HepG2 (cell line): ENCODE data around the gene ZNF189. TPM values are rescaled to one million over a fixed set of nuclear protein-coding genes. Genes with fewer than 3 reads are reported as not detected.

Source experiments
- CC2D1A ChIP-seq: sonication (generic); formaldehyde crosslinking; IDR thresholded peaks from 2 replicates; pipeline ENCODE4 v1.8.1; 2023; ENCODE audit warnings: mild to moderate bottlenecking, missing genetic modification reagents
- CHD2 ChIP-seq: IDR thresholded peaks from 2 replicates; pipeline ENCODE4 v1.6.1; 2011; ENCODE audit warnings: low read depth, low read length, improper control_type of control experiment
- FOXM1 ChIP-seq: sonication (generic); formaldehyde crosslinking; IDR thresholded peaks from 2 replicates; pipeline ENCODE4 v1.5.0; 2020; ENCODE audit warnings: missing genetic modification reagents
- HNF4A ChIP-seq: sonication (generic); formaldehyde crosslinking; IDR thresholded peaks from 2 replicates; pipeline ENCODE4 v1.4.0; 2020; ENCODE audit warnings: missing genetic modification reagents
- KDM4B ChIP-seq: sonication (generic); formaldehyde crosslinking; IDR thresholded peaks from 2 replicates; pipeline ENCODE4 v1.4.0; 2020; ENCODE audit warnings: missing genetic modification reagents
- NFIB ChIP-seq: sonication (generic); formaldehyde crosslinking; IDR thresholded peaks from 2 replicates; pipeline ENCODE4 v1.9.0; 2021; ENCODE audit warnings: missing genetic modification reagents, mild to moderate bottlenecking, borderline replicate concordance
- NR1H2 ChIP-seq: sonication (generic); formaldehyde crosslinking; IDR thresholded peaks from 2 replicates; pipeline ENCODE4 v1.8.1; 2022; ENCODE audit warnings: low read depth, missing genetic modification reagents, borderline replicate concordance
- RAD51 ChIP-seq: fragments of 450-650 bp; IDR thresholded peaks from 2 replicates; pipeline ENCODE4 v1.6.1; 2016; ENCODE audit warnings: borderline replicate concordance
- RXRB ChIP-seq: IDR thresholded peaks from 2 replicates; pipeline ENCODE4 v1.6.1; 2016; ENCODE audit warnings: borderline replicate concordance, missing genetic modification reagents, missing compliant biosample characterization
- SMAD3 ChIP-seq: sonication (generic); formaldehyde crosslinking; IDR thresholded peaks from 2 replicates; pipeline ENCODE4 v1.4.0; 2020; ENCODE audit warnings: missing genetic modification reagents
- SNAPC5 ChIP-seq: sonication (generic); formaldehyde crosslinking; IDR thresholded peaks from 2 replicates; pipeline ENCODE4 v1.8.1; 2023; ENCODE audit warnings: mild to moderate bottlenecking, missing genetic modification reagents, borderline replicate concordance
- STAG1 ChIP-seq: sonication (generic); formaldehyde crosslinking; IDR thresholded peaks from 2 replicates; pipeline ENCODE4 v1.4.0; 2020; ENCODE audit warnings: missing genetic modification reagents
- TAF15 ChIP-seq: fragments of 200-400 bp; formaldehyde crosslinking; IDR thresholded peaks from one replicate; pipeline ENCODE4 v1.6.1; 2018; ENCODE audit warnings: mild to moderate bottlenecking, low read depth, low read length; ENCODE audit not compliant: poor library complexity, severe bottlenecking
- TCF12 ChIP-seq, 2 experiments: fragments of 450-650 bp in 1 of 2; sonication (generic) in 1 of 2; formaldehyde crosslinking in 1 of 2; IDR thresholded peaks; 2 replicates each; pipeline versions ENCODE4 v1.6.1 to v1.8.0; 2017 to 2022; ENCODE audit warnings: antibody characterized with exemption in 1 of 2, mild to moderate bottlenecking in 1 of 2, missing genetic modification reagents in 1 of 2, moderate library complexity in 1 of 2
- ZFX ChIP-seq: sonication (generic); formaldehyde crosslinking; IDR thresholded peaks from 2 replicates; pipeline ENCODE4 v1.4.0; 2020; ENCODE audit warnings: mild to moderate bottlenecking, low read depth, missing genetic modification reagents, moderate library complexity
- ZNF282 ChIP-seq: fragments of 450-650 bp; IDR thresholded peaks from 2 replicates; pipeline ENCODE4 v1.6.1; 2018; ENCODE audit not compliant: partially characterized antibody
- ZNF430 ChIP-seq: sonication (generic); formaldehyde crosslinking; IDR thresholded peaks from 2 replicates; pipeline ENCODE4 v1.9.0; 2021; ENCODE audit warnings: mild to moderate bottlenecking, missing genetic modification reagents
- ZNF556 ChIP-seq: sonication (generic); formaldehyde crosslinking; IDR thresholded peaks from 2 replicates; pipeline ENCODE4 v1.4.0; 2020; ENCODE audit warnings: mild to moderate bottlenecking, missing genetic modification reagents, borderline replicate concordance
- ZNF652 ChIP-seq: IDR thresholded peaks from 2 replicates; pipeline ENCODE4 v1.6.1; 2016; ENCODE audit warnings: low read depth, borderline replicate concordance
- ZNF709 ChIP-seq: sonication (generic); formaldehyde crosslinking; IDR thresholded peaks from 2 replicates; pipeline ENCODE4 v1.5.0; 2020; ENCODE audit warnings: mild to moderate bottlenecking, missing genetic modification reagents
- ZNF737 ChIP-seq: sonication (generic); formaldehyde crosslinking; IDR thresholded peaks from 2 replicates; pipeline ENCODE4 v1.5.0; 2020; ENCODE audit warnings: missing genetic modification reagents, mild to moderate bottlenecking, borderline replicate concordance
- ZNF746 ChIP-seq: sonication (generic); formaldehyde crosslinking; IDR thresholded peaks from 2 replicates; pipeline ENCODE4 v1.8.0; 2022; ENCODE audit warnings: mild to moderate bottlenecking, missing genetic modification reagents
- ZNF75D ChIP-seq: sonication (generic); formaldehyde crosslinking; IDR thresholded peaks from 2 replicates; pipeline ENCODE4 v1.8.1; 2023; ENCODE audit warnings: missing genetic modification reagents, mild to moderate bottlenecking, borderline replicate concordance
- ZNF776 ChIP-seq: sonication (generic); formaldehyde crosslinking; IDR thresholded peaks from 2 replicates; pipeline ENCODE4 v1.4.0; 2020; ENCODE audit warnings: mild to moderate bottlenecking, missing genetic modification reagents
- ZNF777 ChIP-seq: sonication (generic); formaldehyde crosslinking; IDR thresholded peaks from 2 replicates; pipeline ENCODE4 v1.4.0; 2020; ENCODE audit warnings: missing genetic modification reagents
- polyA plus RNA-seq, 8 experiments: library from polyadenylated mRNA; depleted of rRNA in 3 of 8; stranded (reverse) in 7 of 8; unstranded in 1 of 8; fragments of >200 nt; fragmentation: Illumina TruSeq in 4 of 8; extraction: Trizol in 4 of 8; gene quantifications; 2 replicates each; pipeline versions ENCODE4 v1.2.1 to v1.2.3, GENCODE V29; 2011 to 2016; ENCODE audit warnings: low read depth in 4 of 8, missing spikeins in 1 of 8, mixed read lengths in 1 of 8; ENCODE audit not compliant: insufficient read depth in 1 of 8
- total RNA-seq, 5 experiments: library from RNA; depleted of rRNA; stranded (reverse); fragments of >200 nt; fragmentation: Illumina TruSeq; extraction: Trizol; gene quantifications; 2 replicates each; pipeline ENCODE4 v1.2.3, GENCODE V29; 2016; ENCODE audit warnings: low read depth in 1 of 5
- TF ChIP-seq, protein P1 (sequence below): IDR thresholded peaks from 2 replicates; pipeline ENCODE4 v1.6.1; 2016; ENCODE audit warnings: missing genetic modification reagents, missing compliant biosample characterization
- TF ChIP-seq, protein P2 (sequence below): sonication (generic); formaldehyde crosslinking; IDR thresholded peaks from 2 replicates; pipeline ENCODE4 v1.5.1; 2020; ENCODE audit warnings: mild to moderate bottlenecking, moderate library complexity, missing genetic modification reagents
- TF ChIP-seq, protein P3 (sequence below): sonication (generic); formaldehyde crosslinking; IDR thresholded peaks from 2 replicates; pipeline ENCODE4 v1.4.0; 2020; ENCODE audit warnings: missing genetic modification reagents

ZNF189 gene
- total and polyA plus RNA-seq, 2 of the 13 experiments (the other 11 are each of a cell fraction or from before 2014, with no cell fraction given) = 8.4 to 50.0 TPM

GRCh38 chr9:101354765-101355708 lies 43.6 kb upstream of the ZNF189 start (continued):
- TF ChIP-seq HNF4A (CRISPR knock-in tag) (no peak), SMAD3 (no peak), ZNF737 (no peak), KDM4B (CRISPR knock-in tag) (0 out of 2 replicates have a peak, but pooled peaks have one; percentile 42), ZNF556 (CRISPR knock-in tag) (no peak), CC2D1A (CRISPR knock-in tag) (no peak), RXRB (CRISPR knock-in tag) (no peak), NR1H2 (CRISPR knock-in tag) (no peak), ZNF709 (CRISPR knock-in tag) (peak; percentile 53; the same call in 1 of the 2 replicates), ZNF75D (CRISPR knock-in tag) (no peak), ZNF282 (no peak), ZNF776 (no peak), ZNF652 (CRISPR knock-in tag) (no peak), ZNF430 (CRISPR knock-in tag) (no peak; the same call in 1 of the 2 replicates), FOXM1 (CRISPR knock-in tag) (no peak), STAG1 (CRISPR knock-in tag) (no peak), CHD2 (no peak), SNAPC5 (CRISPR knock-in tag) (no peak), ZFX (CRISPR knock-in tag) (no peak), ZNF746 (CRISPR knock-in tag) (0 out of 2 replicates have a peak, but pooled peaks have one; percentile 12), NFIB (CRISPR knock-in tag) (no peak), RAD51 (no peak), TAF15 (no peak), ZNF777 (CRISPR knock-in tag) (no peak), TCF12 (IDR thresholded peaks at IDR 0.05) (no peak), TCF12 (CRISPR knock-in tag; IDR thresholded peaks at IDR 0.05) (no peak)
- TF ChIP-seq, protein P1, sequence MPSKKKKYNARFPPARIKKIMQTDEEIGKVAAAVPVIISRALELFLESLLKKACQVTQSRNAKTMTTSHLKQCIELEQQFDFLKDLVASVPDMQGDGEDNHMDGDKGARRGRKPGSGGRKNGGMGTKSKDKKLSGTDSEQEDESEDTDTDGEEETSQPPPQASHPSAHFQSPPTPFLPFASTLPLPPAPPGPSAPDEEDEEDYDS (CRISPR knock-in tag) = no peak
- TF ChIP-seq, protein P2, sequence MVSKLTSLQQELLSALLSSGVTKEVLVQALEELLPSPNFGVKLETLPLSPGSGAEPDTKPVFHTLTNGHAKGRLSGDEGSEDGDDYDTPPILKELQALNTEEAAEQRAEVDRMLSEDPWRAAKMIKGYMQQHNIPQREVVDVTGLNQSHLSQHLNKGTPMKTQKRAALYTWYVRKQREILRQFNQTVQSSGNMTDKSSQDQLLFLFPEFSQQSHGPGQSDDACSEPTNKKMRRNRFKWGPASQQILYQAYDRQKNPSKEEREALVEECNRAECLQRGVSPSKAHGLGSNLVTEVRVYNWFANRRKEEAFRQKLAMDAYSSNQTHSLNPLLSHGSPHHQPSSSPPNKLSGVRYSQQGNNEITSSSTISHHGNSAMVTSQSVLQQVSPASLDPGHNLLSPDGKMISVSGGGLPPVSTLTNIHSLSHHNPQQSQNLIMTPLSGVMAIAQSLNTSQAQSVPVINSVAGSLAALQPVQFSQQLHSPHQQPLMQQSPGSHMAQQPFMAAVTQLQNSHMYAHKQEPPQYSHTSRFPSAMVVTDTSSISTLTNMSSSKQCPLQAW = no peak
- TF ChIP-seq, protein P3, sequence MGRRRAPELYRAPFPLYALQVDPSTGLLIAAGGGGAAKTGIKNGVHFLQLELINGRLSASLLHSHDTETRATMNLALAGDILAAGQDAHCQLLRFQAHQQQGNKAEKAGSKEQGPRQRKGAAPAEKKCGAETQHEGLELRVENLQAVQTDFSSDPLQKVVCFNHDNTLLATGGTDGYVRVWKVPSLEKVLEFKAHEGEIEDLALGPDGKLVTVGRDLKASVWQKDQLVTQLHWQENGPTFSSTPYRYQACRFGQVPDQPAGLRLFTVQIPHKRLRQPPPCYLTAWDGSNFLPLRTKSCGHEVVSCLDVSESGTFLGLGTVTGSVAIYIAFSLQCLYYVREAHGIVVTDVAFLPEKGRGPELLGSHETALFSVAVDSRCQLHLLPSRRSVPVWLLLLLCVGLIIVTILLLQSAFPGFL (CRISPR knock-in tag) = no peak
